ENCODE data around the gene ADAMTS4.
A peak's percentile ranks its signal among the peaks of the same experiment; 100 is the strongest.

The ADAMTS4 gene

DNA sequence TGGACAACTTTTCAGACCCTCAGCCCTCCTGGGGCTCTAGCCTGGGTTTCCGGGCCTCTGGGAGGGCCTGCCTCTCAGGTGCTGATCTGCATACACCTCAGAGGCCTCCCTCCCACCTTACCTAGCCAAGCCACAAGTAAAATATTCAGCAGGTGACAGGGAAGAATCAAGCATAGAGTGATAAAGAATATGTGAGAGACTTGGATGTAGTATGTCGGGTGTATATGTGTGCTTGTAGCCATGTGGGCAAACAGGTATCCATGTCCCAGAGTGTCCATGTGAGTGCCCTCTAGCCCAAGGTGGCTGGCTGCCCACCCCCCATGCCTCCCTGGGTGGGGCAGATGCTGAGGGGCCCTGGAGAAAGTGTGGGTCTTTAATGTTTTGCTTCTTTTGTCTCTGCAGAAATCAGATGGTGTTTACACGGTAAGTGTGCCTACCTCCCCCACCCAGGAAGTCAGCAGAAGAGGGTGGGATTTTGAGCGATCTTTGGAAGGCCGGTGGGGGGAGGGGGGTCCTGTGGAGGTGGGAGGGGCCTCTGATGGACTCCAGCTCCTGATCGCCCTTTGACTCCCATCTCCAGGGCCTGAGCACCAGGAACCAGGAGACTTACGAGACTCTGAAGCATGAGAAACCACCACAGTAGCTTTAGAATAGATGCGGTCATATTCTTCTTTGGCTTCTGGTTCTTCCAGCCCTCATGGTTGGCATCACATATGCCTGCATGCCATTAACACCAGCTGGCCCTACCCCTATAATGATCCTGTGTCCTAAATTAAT is 19.6 kb upstream of the ADAMTS4 start:
- DNase-seq, result no peak

GRCh38 chr1:161217831-161218230 is 19.0 kb upstream of the ADAMTS4 start:
- no peak for DNase-seq

DNA sequence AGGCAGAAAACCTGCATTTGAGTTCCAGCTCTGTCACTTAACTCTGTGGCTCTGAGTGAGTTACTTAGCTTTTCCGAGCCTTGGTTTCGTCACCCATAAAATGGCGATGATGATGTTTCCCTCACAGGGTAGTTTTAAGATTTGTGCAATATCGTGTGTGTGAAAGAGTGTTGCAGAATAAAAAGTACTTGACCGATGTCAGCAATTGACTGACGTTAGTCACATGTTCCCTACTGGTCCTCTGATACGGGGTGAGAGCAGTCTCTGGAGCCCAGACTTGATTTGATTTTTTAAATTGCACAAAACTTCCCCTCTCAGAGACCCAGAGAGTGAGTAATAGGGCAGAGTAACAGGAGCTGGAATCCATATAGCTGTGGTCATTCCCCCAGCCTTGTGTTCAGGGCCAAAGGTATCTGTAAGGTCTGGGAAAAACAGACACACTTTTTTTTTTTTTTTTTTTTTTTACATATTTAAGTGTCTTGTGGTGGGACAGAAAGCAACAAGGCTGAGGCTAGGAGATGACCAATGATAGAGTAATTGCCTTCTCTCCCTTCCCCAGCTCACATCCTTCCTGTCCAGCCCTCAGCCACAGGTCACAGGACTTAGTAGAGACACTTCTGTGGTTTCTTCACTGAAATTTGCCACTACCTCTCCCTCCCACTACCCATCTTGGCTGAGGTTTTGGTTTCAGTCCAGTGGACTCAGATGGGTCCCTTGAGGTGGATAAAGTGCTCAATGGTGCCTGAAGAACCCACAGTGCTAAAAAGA is 18.3 kb upstream of the ADAMTS4 start:
- DNase-seq, result peak; percentile 20 to 64

DNA sequence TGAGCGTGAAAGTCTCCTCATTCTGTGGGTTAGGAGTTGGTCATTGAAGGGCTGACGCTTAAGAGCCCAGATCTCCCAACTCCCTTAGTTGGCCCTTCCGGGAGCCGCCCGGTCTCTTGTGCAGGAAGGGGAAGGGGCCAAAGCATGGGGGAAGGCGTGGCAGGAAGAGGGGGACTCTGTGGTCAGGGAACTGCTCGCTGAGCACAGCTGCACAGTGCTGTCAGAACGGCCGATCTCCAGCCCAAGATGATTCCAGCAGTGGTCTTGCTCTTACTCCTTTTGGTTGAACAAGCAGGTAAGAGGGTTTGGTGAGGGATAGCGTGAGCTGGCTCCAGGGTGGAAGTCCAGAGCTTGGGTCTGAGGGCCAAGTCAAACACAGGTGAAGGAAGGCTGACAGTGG is 16.2 kb upstream of the ADAMTS4 start, which contains the start of gene FCER1G:
FCER1G (plus strand) TSS at position 220 of the 400 bp plus-strand sequence; CDS start at position 247, 27 bp downstream.
- peak in 1 of 2 donors; percentile 74 for DNase-seq

DNA sequence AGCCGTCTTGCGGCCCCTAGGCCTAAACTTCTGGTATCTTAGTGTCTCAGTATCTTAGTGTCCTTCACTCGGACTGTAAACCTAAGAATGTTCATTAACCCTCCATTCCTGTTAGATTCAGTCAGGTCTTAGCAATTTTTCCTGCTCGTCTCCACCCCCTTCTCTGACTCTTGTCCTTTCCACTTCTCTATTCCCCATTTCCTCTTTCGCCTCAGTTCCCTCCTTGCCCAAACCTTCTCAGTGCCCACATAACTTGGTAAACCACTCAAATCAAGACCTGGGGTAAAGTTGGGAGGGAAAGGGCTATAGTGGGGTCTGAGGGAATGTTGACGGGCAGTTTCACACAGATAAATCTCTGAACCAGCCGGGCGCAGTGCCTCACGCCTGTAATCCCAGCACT is 15.5 kb upstream of the ADAMTS4 start:
- DNase-seq, result no peak

- peak; percentile 79 to 80 for DNase-seq
Observed at GRCh38 chr1:161209790-161210409, 11.0 kb upstream of the ADAMTS4 start.

DNA sequence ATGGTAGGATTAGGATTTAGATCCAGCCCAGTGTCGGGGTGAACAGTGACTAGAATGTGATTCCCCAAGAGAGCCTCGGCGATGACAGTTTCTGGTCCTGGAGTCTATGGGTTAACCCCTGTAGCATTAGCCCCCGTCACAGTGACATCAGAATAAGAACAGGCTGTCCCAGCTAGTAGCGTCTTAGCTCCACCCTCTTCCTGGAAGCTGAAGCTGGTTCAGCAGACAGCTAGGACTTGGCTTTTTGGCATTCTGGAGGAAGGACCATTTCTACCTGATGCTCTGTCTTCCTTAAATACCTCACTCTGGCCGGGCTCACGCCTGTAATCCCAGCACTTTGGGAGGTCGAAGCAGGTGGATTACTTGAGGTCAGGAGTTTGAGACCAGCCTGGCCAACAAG is 8.3 kb upstream of the ADAMTS4 start:
- no peak for DNase-seq

GRCh38 chr1:161206411-161207140 is 7.7 kb upstream of the ADAMTS4 start:
- no peak for DNase-seq

- DNase-seq, result peak; percentile 97
Observed at GRCh38 chr1:161201836-161202712, 3.2 kb upstream of the ADAMTS4 start, which contains the start of gene NDUFS2. TSS of gene NDUFS2 (plus strand) at chr1:161202367. CDS start at chr1:161202386, 19 bp downstream.

DNA sequence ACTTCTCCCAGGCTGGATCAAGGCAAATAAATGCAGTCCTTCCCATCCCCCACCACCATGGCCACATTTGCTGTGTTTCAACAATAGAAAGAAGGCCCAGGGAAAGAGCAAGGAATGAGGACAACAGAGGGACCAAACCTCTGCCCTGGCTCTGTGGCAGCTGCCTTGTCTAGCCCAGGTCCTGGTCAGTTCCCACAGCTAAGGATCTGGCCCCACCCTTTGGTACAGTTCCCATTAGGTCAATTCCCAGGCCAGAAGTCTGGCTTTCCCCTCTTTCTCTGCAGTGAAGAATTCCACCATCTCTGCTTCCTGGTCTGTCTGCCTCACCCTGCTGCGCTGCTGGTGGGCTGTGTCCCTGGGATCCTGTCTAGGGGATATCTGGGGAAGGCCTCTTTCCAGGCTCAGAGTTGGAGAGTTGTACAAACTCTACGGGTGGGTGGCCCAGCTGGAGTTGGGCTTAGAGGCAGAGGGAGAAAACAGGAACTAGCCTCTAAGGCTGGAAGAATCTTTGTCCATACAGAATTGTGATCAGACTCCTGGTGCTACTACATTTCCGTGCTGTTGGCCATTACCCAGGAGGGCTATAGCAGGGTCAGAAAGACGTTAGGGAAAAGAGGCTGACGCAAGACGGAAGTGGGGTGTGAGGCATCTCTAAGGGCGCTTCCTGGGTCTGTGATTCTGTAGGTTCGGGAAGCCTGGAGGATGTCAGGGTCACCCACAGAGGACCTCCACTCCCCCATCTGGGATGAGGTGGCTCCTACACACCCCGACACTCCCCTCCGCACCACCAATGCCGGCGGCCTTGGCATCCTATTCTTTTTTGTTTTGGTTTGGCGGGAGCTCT is 2.4 kb upstream of the ADAMTS4 start:
- DNase-seq, result no peak

GRCh38 chr1:161200421-161200991 is 1.7 kb upstream of the ADAMTS4 start:
- DNase-seq, result no peak

DNA sequence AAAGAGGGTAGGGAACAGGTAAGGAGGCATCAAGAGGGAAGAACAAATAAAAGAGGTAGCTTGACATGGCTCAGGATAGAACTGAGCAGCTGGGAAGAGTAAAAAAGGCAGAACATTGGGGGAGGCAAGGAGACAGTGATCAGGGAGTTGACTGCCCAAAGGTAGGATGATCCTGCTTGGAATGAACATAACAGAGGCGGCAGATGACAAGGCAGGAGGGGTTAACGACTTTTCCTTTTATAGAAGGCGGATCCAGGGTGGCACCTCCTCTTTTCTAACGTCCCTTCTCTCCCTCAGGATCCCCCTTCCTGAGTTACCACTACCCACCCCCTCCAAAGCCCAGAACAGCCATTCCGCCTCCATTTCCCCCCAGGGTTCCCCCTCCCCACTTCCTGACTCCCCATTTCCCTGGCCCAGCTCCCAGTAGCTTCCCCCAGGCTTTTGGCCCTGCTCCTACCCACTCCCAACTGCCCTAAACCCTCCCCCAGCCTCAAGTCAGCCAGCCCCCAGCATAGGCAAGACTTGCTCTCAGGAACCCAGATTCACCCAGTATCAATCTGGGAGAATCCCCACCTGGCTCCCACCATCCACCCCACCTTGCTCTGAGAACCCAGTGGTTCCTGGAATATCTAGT is 769 bp upstream of the ADAMTS4 start:
- DNase-seq, result no peak

DNA sequence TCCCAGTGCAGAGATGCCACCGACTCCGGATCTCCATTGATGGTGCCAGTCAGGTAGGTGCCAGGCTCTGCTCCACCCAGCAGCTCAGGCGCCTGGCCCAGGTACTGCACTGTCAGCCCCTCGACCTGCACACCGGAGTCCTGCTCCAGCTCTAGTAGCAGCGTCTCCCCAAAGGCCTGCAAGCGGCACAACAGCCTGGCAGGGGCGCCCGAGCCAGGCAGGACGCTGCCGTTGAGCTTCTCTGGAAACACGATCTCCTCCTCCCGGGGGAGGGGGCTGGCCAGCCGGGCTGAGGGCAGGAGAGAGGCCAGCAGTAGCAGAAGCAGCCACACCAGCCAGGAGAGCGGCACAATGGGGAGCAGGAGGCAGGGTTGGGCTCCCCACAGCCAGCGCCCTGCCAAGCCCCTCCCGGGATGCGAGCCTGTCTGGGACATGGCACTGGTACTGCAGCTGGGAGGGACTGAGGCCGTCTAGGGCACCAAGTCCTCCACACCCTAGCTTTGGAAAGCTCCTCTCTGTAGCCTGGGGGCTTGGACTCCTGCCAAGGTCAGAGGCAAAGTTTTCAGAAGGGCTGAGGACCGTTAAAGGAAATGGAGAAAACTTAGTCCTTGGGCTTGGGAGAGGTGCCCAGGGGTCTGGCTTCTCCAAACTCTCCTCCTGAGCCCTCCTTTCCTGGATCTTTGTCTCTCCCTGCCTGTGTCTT is 509 bp downstream of the ADAMTS4 start:
- DNase-seq, result no peak

DNA sequence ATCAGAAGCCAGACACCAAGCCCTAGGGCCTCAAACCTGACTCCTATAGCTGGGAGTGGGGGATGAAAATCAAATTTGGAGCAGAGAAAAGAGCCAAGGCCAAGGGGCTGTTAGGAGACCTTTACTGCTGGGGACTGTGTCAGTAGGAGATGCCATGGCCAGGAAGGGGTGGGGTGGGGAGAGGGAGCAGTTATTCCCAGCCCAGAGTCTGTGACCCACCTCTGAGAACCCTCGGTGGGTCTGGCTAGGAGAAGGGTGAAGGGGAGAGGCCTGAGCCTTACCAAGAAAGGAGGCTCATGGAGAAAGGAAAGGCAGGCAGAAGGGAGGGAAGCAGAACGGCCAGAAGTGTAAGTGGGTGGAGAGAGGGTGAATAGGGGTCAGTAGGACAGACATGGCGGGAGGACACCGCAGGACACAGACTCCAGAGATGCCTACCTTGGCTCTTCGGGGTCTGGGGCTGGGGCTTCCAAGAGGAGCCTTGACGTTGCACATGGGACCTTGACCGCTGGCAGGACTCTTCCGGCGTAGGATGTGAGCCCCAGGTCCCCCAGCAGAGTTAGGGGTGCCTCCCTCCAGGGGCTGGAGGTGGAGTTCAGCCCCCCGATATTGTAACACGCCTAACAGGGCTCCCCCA is 1.2 kb downstream of the ADAMTS4 start:
- DNase-seq, result no peak

- no peak for DNase-seq
Observed at GRCh38 chr1:161196521-161197451, 2.1 kb downstream of the ADAMTS4 start.

GRCh38 chr1:161196111-161196510 is 2.7 kb downstream of the ADAMTS4 start:
- DNase-seq, result no peak

GRCh38 chr1:161195171-161195570 is 3.7 kb downstream of the ADAMTS4 start:
- no peak for DNase-seq

Measured in CD4-positive, alpha-beta T cell treated with Interleukin-1 beta for 1 hour (primary cell).